ENCODE measurements around the gene ADCY10.

DNA sequence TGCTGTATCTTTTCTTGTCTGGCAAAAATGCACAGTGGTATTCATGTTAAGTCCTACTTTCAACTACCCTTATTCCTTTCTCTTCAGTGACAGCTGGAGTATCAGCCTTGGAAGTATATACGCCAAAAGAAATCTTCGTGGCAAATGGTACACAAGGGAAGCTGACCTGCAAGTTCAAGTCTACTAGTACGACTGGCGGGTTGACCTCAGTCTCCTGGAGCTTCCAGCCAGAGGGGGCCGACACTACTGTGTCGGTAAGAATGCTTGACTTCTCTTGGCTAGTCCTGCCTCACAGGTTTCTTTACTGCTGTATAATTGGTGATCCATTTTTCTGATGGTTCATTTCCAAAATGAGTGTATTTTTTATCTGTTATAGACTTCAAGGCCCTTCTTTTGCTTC, 148.4 kb downstream of the ADCY10 start:
- TF ChIP-seq POLR2AphosphoS5 (IDR thresholded peaks at IDR 0.05; ENCODE audit: low read depth) = no peak
- TF ChIP-seq, protein P1, sequence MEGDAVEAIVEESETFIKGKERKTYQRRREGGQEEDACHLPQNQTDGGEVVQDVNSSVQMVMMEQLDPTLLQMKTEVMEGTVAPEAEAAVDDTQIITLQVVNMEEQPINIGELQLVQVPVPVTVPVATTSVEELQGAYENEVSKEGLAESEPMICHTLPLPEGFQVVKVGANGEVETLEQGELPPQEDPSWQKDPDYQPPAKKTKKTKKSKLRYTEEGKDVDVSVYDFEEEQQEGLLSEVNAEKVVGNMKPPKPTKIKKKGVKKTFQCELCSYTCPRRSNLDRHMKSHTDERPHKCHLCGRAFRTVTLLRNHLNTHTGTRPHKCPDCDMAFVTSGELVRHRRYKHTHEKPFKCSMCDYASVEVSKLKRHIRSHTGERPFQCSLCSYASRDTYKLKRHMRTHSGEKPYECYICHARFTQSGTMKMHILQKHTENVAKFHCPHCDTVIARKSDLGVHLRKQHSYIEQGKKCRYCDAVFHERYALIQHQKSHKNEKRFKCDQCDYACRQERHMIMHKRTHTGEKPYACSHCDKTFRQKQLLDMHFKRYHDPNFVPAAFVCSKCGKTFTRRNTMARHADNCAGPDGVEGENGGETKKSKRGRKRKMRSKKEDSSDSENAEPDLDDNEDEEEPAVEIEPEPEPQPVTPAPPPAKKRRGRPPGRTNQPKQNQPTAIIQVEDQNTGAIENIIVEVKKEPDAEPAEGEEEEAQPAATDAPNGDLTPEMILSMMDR (IDR thresholded peaks at IDR 0.05; ENCODE audit: insufficient read depth, low read length) = no peak
- TF ChIP-seq REST (IDR thresholded peaks at IDR 0.05; ENCODE audit: insufficient replicate concordance, low read depth) = no peak

All from HL-60 (cell line).